Upper lobe of left lung (tissue), 4 donors: ENCODE results near the gene ROCK2.

Source experiments
- CTCF ChIP-seq, 6 experiments: fragments of 450-650 bp in 4 of 6; fragments of 200-600 bp in 2 of 6; sonication (generic) in 2 of 6; IDR thresholded peaks; one replicate each; pipeline ENCODE4 v1.5.1; 2016 to 2019; ENCODE audit warnings: antibody characterized with exemption in 6 of 6
- POLR2AphosphoS5 ChIP-seq, 2 donors: sonication (generic); formaldehyde crosslinking; IDR thresholded peaks; one replicate each; pipeline ENCODE4 v1.5.1; 2017; ENCODE audit warnings: antibody characterized with exemption in 2 of 2

- no peak for TF ChIP-seq CTCF (IDR thresholded peaks at IDR 0.05)
- no peak for TF ChIP-seq POLR2AphosphoS5 (IDR thresholded peaks at IDR 0.05)
Measured at GRCh38 chr2:11175293-11175795, 169.1 kb downstream of the ROCK2 start.
